Activated gamma-delta T cell (primary cell): ENCODE results near the gene YIPF3.

ENCODE experiments used
- DNase-seq: peaks from one replicate; lab custom pipeline; 2025; lab: John Stamatoyannopoulos, UW

Gene YIPF3

DNA sequence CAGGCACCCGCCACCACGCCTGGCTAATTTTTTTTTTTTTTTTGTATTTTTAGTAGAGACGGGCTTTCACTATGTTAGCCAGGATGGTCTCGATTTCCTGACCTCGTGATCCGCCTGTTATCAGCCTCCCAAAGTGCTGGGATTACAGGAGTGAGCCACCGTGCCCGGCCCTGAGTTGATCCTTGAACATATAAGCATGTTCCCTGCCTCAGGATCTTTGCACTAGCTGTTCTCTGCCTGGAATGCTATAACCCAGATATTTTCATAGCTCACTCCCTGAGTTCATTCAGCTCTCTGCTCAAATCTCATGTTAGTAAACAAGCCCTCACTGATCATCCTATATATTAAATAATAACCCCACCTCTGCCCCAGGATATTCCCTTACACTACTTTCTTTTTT lies 52.4 kb downstream of the YIPF3 start:
- no peak for DNase-seq

DNA sequence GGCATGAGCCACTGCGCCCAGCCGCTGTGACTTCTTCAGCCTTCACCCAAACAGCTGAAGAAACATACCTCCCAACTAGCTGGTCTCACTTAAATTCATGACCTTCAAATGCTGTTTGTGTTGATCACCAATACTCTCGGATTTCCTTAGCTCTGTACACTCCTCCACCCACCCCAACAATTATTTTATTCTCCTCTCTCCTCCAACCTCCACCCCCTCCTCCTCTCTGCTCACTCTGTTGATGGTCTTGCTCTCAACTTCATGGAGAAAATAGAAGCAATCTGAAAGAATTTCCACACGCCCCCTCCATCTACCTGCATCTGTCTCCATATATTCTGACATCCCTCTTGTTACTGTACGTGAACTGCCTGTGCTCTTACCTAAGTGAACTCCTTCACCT lies 54.8 kb downstream of the YIPF3 start:
- DNase-seq, result no peak
